Inflammatory macrophage (primary cell): ENCODE results near the gene PAMR1.

Experiments used
- DNase-seq, 2 donors: peaks; one replicate each; pipeline ENCODE4 v3.0.0-alpha.2; 2020 to 2022

The PAMR1 gene

DNA sequence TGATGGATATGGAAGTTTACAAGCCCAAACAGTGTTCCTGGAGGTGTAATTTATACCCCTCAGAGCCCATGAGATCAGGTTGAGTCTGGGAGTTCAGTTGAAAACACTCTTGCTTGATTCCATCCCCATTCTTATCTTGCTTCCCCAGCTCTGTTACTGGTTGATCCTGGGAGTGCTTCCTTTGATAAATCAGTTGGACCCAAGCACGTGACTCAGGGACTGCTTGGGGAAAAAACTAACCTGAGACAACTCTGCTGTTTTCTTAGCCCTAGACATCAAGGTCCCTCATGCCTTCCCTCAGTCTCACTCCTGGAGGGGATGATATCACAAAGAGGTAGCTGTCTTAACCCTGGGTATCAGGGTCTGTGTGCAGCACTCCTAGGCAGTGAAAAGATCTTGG, 71.1 kb downstream of the PAMR1 start:
- no peak for DNase-seq

- no peak for DNase-seq
These were observed 88.7 kb downstream of the PAMR1 start for GRCh38 chr11:35436581-35437250.

DNA sequence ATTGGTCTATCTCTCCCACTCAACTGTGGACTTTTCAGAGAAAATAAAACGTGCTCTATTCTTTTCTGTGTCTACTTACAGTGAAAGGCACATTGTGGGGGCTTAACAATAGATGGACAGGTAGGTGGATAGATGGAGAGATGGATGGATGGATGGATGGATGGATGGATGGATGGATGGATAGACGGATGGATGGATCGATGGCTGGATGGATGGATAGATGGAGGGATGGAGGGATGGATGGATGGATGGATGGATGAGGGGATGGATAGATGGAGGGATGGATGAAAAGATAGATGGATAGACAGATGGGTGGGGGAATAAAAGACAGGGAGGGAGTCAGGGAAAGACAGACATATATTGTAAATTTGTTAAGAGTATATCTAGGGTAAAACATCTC, 91.8 kb downstream of the PAMR1 start:
- no peak for DNase-seq

DNA sequence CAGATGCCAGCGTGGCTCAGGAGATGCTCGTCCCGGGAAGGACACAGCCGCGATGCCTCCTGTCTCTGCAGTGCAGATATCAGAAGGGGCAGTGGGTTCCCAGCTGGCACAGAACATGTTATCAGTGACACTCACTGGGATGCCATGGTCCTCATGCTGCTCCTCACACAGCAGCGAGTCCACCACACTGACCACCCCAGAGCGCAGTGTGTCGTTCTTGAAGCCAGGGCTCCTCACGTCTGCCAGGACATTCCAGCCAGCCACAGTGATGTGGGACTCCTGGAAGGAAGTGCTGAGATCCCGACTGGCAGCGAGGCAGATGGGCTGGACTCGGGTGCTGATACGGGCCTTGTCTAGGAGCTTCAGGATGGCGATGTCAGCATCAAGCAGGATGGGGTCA, 93.0 kb downstream of the PAMR1 start:
- DNase-seq, result no peak

DNA sequence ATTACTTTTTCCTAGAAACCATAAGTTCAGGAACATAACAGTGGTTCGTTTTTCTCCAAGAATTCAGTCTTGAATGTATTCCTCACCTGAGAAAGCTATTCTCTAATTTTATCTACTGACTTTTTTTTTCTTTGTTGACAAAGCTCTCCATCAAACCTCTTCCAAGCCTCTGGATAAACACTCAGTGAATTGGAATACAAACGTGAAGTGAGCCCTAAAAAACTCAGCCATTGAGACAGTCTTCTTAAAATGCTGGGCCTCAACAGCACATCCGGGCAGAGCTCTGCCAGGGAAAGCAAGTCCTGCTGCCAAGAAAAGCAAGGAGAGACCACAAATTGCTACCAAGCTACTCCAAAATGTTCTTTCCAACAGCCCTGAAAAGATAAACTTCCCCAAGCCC, 98.3 kb downstream of the PAMR1 start:
- DNase-seq, result no peak

DNA sequence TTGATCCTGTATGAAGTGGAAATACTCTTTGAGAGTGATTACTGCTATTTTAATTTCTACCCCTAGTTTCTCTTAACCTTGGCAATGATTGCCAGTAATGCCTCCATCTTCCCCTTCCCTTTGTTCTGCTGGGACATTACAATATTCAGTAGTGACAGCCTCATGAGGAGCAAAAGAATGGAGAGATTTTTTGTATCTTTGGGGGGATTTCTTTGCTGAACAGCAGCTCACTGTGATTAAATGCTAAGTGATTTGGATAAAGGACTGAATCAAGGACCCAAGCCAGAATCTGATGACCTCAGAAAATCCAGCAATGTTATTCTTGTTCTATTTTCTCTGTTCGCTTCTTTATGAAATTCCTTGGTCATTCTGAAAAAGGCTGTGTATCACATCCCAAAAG, 99.1 kb downstream of the PAMR1 start:
- DNase-seq, result no peak

DNA sequence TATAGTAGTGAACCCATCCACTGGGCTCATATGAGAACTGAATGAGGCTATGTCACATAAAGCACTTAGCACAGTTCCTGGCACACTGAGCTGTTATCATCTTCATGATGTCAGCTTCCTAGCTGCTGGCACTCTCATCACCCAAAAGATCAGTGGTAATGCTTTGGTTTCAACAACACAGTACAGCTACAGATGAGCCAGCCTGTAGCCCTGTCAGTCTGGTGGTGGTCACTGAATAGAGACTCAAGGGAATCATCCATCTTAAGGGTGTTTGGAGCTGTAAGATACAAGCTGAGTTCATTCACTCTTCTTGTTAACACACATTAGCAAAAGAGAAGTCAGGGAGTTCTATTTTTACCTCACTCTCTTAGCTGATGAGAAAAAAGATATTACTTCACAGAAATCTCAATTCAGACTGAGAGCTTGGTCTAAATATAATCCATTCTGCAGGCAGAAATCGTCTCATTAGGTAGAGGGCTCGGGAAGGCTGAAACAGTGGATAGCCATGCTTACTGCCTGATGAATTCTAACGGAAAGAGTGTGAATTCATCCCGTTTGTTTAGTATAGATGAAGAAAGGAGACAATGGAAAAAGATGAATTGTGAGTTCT, 99.7 kb downstream of the PAMR1 start:
- no peak for DNase-seq

DNA sequence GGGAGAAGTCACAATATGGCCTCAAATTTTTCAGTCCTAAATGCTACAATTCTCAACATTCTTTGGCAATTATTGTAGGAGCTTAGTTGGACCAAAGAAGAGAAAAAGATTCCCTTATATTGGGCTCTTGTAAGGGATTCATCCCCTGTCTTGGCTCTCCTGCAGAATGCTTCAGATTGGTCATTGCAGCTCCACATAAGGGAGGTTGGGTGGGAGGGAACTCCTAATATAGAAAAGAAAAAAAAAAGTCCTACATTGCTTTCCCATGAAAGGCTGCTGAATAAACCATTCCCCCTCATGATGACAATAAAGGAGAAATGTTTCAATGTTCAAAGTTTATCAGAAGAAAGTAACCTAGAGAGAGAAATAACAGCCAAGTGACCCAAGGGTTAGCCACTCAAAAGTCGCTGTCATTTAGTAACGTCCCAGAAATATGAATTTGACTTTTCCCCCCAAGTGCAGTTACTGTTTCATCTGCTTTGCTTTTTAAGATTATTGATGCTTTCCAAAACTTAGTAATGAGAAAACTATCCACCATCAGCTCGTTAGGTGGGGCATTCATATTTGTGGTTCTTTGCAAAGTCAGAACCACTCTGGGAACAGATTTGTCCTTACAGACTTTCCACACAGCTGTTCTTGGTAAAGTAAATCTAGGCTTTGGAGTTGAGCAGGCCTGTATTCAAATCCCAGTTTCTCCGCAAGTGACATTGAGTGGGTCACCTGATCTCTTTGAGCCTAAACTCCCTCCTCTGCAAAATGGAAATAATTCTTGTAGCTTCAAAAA, 101.1 kb downstream of the PAMR1 start:
- no peak for DNase-seq

GRCh38 chr11:35420371-35420770, 105.0 kb downstream of the PAMR1 start:
- no peak for DNase-seq

DNA sequence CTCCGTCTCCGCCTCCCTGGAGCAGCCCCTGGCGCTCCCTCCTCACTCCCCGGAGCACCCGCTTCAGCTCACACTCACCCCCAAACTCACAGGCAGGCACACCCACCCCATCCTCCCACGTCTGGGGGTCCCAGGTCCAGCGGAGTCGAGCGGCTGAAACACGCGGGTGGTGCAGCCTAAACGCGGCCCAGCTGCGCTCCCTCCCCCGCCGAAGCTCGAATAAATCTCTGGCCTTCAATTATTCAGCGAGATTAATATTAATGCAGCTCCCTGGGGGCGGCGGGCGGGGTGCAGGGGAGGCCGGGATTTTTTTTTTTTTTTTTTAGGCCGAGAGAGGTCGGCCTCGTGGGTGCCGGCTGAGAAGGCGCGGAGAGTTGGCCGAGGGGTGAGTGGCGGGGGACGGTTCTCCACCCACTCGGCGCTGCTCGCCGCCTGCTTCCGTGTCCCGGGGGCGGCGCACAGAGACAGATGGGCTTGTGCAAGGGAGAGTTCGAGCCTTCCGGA, 105.5 kb downstream of the PAMR1 start:
- no peak for DNase-seq

DNA sequence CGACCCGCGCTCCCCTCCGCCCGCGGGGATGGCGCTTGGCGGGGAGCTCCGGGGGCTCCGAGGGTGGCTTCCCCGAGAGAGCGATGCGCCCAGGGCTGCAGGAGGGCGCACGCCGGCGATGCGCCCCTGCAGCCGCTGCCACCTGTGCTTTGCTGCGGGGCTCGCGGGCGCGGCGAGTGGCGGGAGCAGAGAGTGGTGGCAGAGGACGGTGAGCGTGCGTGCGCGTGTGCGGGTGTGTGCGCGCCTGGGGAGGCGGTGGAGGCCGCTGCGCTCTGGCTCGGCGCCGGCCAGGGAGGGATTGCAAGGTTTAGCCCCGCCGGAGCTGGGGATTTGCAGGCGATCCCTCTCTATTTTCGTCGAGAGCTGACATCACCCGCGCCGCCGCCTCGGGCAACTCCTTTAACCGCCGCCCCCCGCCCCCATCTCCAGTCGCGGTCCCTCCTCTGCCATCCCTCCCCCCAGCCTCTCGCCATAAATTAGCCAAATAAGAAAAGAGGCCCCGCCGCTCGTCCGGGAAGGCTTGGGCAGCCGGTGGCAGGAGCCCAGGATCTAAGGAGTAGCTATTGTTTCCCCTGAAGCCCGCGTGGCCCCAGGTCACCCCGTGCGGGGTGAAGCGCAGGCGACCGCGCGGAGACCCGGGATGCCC, 106.1 kb downstream of the PAMR1 start, which contains the start of gene SLC1A2:
TSS of gene SLC1A2 (minus strand) at position 375 of the 646 bp plus-strand sequence. CDS start 592 bp downstream, outside the sequence.
- no peak for DNase-seq

- DNase-seq, result no peak
These were observed 106.9 kb downstream of the PAMR1 start for GRCh38 chr11:35418282-35419183.

DNA sequence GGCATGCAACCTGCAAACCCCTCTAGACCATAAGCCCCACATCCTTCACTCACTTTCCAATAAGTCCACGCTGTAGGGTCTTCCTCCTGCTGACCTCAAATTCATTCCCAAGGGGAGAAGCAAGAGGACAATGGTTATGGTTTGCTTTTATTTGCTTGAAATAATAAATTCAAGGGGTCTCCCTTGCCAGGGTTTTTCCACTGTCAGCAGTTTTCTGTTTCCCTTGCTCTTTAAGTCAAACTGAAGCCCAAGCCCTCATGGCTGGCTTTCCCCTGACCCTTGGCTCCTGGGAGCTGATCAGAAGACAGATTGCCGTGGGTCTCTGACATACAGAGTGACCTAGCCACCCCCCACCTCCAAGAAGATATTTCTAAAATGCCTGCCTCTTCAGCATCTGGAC, 109.9 kb downstream of the PAMR1 start:
- DNase-seq, result no peak

GRCh38 chr11:35414776-35415175, 110.6 kb downstream of the PAMR1 start:
- no peak for DNase-seq

- DNase-seq, result no peak
These were observed 111.1 kb downstream of the PAMR1 start for GRCh38 chr11:35414311-35414710.

- DNase-seq, result no peak
These were observed 111.8 kb downstream of the PAMR1 start for GRCh38 chr11:35413598-35413997.

DNA sequence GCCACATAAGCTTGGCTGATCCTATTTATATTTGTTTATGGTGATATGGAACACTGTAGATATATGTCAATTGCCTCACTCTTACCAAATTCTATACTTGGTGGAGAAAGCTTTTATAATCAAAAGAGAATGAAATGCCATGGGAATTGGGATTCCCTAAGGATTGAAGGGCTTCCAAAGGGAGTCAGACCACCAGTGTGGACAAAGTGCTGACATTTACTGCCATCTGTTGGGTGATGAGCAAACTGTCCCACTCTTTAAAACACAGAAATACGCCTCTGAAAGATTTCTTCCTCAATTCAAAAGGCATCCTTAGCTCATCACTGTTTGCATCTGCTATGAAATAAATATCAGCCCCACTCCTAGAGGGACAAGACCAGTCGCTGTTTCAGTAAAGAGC, 113.1 kb downstream of the PAMR1 start:
- peak in 1 of 2 donors; percentile 14 for DNase-seq

GRCh38 chr11:35407041-35407440, 118.4 kb downstream of the PAMR1 start:
- no peak for DNase-seq

- DNase-seq, result peak; percentile 59 to 61
These were observed 121.0 kb downstream of the PAMR1 start for GRCh38 chr11:35404388-35404775.

- DNase-seq, result no peak
These were observed 121.5 kb downstream of the PAMR1 start for GRCh38 chr11:35403765-35404387.
